Activated T-cell treated with anti-CD3 and anti-CD28 coated beads for 4 hours (primary cell): ENCODE data around the gene AGPAT1.
"Not testable (repeated sequence)": the region's sequence is repeated elsewhere in the genome, so short reads cannot be mapped to it uniquely, and the experiment has no call there.

Experiments
- DNase-seq: peaks from one replicate; pipeline ENCODE4 v3.0.0-alpha.2; 2020

AGPAT1 gene

GRCh38 chr6:32198345-32198696 lies 22.4 kb upstream of the AGPAT1 start:
- no peak for DNase-seq

- DNase-seq = no peak
Observed at GRCh38 chr6:32196682-32197616, 21.1 kb upstream of the AGPAT1 start.

GRCh38 chr6:32195902-32196681 lies 20.2 kb upstream of the AGPAT1 start:
- no peak for DNase-seq

- DNase-seq = peak; percentile 97
Observed at GRCh38 chr6:32195652-32195901, 19.7 kb upstream of the AGPAT1 start.

- no peak for DNase-seq
Observed at GRCh38 chr6:32194825-32195651, 19.2 kb upstream of the AGPAT1 start.

GRCh38 chr6:32194388-32194787 lies 18.5 kb upstream of the AGPAT1 start:
- no peak for DNase-seq

GRCh38 chr6:32193096-32193495 lies 17.2 kb upstream of the AGPAT1 start:
- DNase-seq = not testable (repeated sequence)

- DNase-seq = no peak
Observed at GRCh38 chr6:32192608-32193039, 16.7 kb upstream of the AGPAT1 start, which contains the start of gene GPSM3. Gene GPSM3 (minus strand): TSS chr6:32192643. CDS start chr6:32192513, 130 bp downstream.

- DNase-seq = no peak
Observed at GRCh38 chr6:32191696-32192607, 16.1 kb upstream of the AGPAT1 start.

GRCh38 chr6:32190911-32191677 lies 15.2 kb upstream of the AGPAT1 start:
- DNase-seq = no peak

- peak; percentile 84 for DNase-seq
Observed at GRCh38 chr6:32190054-32190851, 14.4 kb upstream of the AGPAT1 start, which contains the start of gene PBX2. Gene PBX2 (minus strand): TSS chr6:32190202. CDS start chr6:32189915, 287 bp downstream.

GRCh38 chr6:32189742-32190053 lies 13.8 kb upstream of the AGPAT1 start:
- no peak for DNase-seq

- no peak for DNase-seq
Observed at GRCh38 chr6:32189069-32189741, 13.3 kb upstream of the AGPAT1 start.

GRCh38 chr6:32188381-32189068 lies 12.6 kb upstream of the AGPAT1 start:
- no peak for DNase-seq

GRCh38 chr6:32187725-32188380 lies 12.0 kb upstream of the AGPAT1 start:
- not testable (repeated sequence) for DNase-seq

- DNase-seq = no peak
Observed at GRCh38 chr6:32187009-32187709, 11.3 kb upstream of the AGPAT1 start.

- DNase-seq = not testable (repeated sequence)
Observed at GRCh38 chr6:32186151-32186840, 10.4 kb upstream of the AGPAT1 start.
